Heart left ventricle (tissue), 13 donors: ENCODE results near the gene MRPL30.

ENCODE experiments used
- POLR2A ChIP-seq, 2 donors: fragments of 450-650 bp; IDR thresholded peaks; one replicate each; pipeline ENCODE4 v1.6.1; 2017; ENCODE audit warnings: antibody characterized with exemption in 2 of 2, mild to moderate bottlenecking in 2 of 2, moderate library complexity in 2 of 2
- TF ChIP-seq, protein P1 (sequence below), 12 donors: fragments of 200-600 bp; sonication (generic) in 4 of 12; IDR thresholded peaks; one replicate each; pipeline versions ENCODE4 v1.5.0 to v1.8.0; 2018 to 2022; ENCODE audit warnings: antibody characterized with exemption in 12 of 12, mild to moderate bottlenecking in 5 of 12
- donor health status: ischemic (EF 13 %, LVEDD 7.1; RV severe dilation, severe dysfunction).
- donor health status: DM: no; HTN: yes; CAD: no.
- donor health status: DM: no; HTN: no; CAD: no.
- donor health status: ischemic (EF 25% LVEDD 6.9; RV normal size, moderate dysfunction).
- donor health status: ischemic (EF 25% LVEDD 5.7; RV mildly dilated, moderate dysfunction).
- donor health status: ischemic (EF 35%, LVEDD 5.7; RV mildly dilated, moderate dysfunction).
- donor health status: nonischemic (EF 11% LVEDD 7.7; RV severe dilation, severe dysfunction).
- donor health status: DM: yes; HTN: yes; CAD: no.
- donor health status: PGD.
- donor health status: ischemic (EF 29% LVEDD 5.4; RV normal size, mild dysfunction).
- donor health status: nonischemic (EF 23%, LVEDD 6.1; RV moderate dilation, normal function).

- TF ChIP-seq, protein P1, sequence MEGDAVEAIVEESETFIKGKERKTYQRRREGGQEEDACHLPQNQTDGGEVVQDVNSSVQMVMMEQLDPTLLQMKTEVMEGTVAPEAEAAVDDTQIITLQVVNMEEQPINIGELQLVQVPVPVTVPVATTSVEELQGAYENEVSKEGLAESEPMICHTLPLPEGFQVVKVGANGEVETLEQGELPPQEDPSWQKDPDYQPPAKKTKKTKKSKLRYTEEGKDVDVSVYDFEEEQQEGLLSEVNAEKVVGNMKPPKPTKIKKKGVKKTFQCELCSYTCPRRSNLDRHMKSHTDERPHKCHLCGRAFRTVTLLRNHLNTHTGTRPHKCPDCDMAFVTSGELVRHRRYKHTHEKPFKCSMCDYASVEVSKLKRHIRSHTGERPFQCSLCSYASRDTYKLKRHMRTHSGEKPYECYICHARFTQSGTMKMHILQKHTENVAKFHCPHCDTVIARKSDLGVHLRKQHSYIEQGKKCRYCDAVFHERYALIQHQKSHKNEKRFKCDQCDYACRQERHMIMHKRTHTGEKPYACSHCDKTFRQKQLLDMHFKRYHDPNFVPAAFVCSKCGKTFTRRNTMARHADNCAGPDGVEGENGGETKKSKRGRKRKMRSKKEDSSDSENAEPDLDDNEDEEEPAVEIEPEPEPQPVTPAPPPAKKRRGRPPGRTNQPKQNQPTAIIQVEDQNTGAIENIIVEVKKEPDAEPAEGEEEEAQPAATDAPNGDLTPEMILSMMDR (IDR thresholded peaks at IDR 0.05) = no peak
- no peak for TF ChIP-seq POLR2A (IDR thresholded peaks at IDR 0.05)
These were observed 26.9 kb upstream of the MRPL30 start for GRCh38 chr2:99153921-99154604.
